ENCODE results near the gene PCGF3. TPM values are rescaled to one million over a fixed set of nuclear protein-coding genes. Genes with fewer than 3 reads are reported as not detected.
"Not testable (repeated sequence)": the region's sequence is repeated elsewhere in the genome, so short reads cannot be mapped to it uniquely, and the experiment has no call there.

PCGF3 gene
- polyA plus RNA-seq, 10 donors, result 39.9 to 81.1 (median 52.4) TPM

DNA sequence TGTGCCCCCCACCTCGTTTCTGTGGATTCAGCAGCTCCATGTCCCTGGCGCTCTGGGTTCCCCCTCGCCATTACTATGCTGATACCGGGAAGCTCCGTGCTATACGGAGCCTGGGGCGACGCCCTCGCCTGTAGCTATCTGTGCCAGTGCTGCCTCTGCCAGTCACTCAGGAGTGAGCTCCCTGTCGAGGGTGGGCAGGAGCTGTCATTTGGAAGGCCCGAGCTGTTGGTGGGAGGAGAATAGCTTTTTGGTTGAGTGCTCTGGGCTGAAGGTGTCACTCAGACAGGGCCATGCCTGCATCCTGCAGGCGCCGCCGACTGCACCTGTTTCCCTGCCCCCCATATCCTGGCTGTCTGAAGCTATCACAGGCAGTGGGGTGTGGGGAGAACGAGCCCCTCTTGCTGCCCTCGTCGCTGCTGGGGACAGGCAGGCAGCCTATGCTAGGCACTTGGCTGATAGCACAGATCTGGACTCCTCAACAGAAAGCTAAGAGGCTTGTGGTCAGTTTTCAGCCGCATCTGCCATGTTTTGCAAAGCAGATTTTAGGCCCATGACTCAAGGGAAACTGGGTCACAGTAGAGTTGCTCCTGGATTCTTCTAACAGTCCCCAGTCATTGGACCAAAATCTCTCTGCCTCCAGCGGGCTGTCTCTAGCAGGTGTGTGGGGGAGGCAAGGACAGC lies 88.4 kb downstream of the PCGF3 start:
- DNase-seq, result no peak

DNA sequence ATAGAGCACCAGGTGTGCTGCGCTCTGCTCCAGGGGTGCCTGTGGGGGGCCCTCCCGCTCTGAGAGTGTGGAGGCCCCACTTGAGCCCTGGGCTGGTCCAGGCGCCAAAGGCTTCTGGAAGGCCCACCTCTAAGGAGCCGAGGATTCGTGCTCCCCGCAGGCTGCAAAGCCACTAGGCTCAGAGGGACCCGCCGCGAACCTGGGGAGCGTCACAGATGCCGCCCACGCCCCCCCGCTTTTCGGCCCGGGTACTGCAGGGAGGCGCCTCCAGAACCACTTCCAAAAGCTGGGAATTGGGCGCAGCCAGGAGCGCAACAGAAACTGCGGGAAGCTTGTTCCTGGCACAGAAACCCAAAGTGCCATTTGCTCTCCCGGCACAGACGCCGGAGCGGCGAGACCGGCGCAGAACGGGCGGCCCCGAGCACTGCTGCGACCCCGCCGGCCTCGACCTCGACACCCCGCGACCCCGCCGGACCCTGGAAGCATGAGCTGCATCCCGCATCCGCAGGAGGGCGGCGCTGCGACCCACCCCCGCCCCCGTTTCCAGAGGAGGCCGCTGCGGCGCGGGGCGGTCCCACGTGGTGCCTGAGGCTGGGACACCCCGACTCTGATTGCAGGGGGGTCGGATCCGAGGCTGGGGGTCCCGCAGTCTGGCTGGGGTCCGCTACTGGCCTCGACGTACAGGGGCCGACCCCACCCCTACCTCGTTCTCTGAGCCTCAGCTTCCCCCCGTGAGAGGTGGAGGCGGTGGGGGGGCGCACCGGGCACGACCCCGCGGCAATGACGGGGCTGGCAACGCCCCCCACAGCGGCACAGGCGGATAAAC lies 89.5 kb downstream of the PCGF3 start:
- DNase-seq, result no peak

DNA sequence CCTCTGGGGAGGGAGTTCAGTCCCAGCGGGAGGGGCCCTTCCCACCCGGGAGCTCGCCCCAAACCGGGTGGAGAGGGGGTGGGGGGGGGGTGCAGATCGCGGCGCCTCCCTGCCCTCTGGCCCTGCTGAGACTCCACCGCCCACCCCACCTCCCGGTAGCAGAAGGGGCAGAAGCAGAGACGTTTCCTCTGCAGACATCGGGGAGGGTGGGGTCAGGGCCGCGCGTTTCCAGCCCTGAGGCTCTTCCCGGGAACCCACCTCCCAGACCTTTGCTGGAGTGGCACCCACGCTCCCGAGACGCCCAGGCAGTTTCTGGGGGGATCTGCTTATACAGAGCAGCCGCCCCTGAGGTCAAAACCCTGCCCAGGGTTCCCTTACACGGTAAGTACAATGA lies 90.1 kb downstream of the PCGF3 start:
- no peak for DNase-seq

DNA sequence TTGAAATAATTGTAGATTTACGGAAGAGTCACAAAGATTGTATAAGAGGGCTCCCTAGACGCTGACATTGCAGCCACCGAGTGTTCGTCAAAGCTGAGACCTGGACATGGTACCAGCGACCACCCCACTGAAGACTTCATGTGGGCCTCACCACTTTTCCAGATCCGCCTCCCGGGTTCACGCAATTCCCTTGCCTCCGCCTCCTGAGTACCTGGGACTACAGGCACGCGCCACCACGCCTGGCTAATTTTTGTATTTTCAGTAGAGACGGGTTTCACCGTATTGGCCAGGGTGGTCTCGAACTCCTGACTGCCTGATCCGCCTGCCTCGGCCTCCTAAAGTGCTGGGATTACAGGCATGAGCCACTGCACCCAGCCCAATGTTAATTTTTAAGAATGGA lies 90.6 kb downstream of the PCGF3 start:
- DNase-seq, result no peak

DNA sequence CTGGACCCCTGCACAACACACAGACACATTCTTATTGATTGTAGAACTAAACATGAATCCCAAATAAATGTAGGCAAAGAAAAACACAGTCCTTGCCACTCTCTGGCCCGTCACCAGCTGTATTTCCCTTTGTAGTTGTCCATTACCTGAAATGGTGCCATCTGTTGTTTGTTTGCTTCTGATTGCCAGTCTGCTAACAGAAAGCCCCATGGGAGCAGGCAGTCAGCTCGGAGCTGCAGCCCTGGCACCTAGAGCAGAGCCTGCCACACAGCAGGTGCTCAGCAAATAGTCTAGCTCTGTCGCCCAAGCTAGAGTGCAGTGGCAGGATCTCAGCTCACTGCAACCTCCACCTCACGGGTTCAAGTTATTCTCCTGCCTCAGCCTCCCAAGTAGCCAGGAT lies 91.4 kb downstream of the PCGF3 start:
- DNase-seq, result no peak

DNA sequence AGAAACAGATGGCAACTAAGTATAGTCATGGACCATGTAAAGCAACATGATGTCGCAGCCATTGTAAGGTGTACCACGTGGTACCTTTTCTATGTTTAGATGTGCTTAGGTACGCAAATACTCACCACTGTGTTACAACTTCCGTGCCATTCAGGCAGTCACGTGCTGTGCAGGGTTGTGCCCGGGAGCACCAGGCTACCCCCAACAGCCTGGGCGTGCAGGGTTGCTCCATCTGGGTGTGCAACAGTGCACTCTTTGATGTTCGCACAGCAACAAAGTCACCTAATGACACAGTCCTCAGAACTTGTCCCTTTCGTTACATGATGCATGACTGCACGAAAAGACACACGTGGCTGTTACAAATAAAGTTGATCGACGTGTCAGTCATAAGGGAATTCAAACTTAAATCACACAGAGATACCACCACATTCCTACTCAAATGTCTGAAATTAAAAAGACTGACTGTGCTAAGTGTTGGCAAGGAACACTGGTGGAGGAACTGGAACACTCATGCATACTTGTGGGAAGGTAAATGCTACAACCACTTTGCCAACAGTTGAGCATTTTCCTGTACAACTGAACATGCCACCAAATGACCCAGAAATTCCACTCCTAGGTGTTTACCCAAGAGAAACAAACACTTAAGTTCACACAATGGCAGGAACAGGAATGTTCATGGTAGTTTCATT lies 95.9 kb downstream of the PCGF3 start:
- DNase-seq, result no peak

DNA sequence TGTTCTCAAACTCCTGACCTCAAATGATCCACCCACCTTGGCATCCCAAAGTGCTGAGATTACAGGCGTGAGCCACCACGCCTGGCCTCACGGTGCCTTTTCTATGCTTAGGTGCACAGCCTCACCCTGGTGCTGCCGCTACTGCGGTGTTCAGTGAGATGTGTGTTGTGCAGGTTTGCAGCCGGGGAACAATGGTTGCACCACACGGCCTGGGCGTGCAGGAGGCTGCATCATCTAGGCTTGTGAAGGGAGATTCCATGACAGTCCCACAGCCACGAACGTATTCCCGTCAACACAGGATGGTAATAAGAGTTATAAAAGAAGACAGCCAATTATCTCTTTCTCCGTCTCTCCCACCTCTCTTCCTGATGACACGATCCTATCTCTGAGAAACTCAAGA lies 98.3 kb downstream of the PCGF3 start:
- DNase-seq, result no peak

DNA sequence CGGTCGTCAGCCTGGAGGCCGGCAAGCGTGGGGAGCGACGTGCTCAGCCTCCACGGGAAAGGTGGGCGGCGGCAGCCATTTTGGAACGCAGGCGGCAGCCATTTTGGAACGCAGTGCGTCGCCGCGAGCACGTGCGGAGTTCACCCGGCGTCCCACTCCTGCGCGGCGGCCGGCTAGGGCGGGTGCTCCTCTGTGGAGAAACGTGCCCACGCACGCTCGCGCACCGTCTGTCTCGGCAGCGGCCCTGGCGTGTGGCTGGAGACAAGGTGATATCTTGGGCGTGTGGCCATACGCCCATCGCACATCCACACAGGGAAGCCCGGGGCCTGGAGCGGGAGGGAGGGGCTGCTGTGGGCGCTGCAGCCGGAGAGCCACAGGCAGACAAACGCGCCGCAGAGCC lies 99.2 kb downstream of the PCGF3 start:
- no peak for DNase-seq

DNA sequence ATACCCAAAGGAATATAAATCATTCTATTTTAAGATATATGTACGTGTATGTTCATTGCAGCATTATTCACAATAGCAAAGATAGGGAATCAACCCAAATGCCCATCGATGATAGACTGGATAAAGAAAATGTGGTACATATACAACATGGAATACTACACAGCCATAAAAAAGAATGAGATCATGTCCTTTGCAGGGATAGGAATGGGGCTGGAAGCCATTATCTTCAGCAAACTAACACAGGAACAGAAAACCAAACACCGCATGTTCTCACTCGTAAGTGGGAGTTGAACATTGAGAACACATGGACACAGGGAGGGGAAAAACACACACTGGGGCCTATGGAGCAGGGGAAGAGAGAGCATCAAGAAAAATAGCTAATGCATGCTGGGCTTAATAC lies 101.3 kb downstream of the PCGF3 start:
- not testable (repeated sequence) for DNase-seq

DNA sequence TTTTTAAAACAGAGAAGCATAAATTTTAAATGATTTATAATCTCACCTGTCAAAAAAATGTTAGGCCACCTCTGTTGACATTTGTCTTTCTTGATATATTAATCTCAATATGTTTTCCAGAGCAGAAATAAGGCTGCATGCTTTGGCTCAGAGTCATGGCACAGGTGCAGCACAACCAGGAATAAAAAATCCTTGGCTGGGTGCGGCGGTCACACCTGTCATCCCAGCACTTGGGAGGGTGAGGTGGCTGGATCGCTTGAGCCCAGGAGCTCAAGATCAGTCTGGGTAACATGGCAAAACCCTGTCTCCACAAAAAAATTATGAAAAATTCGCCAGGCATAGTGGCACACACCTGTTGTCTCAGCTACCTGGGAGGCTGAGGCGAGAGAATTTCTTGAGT lies 102.2 kb downstream of the PCGF3 start:
- DNase-seq, result no peak

DNA sequence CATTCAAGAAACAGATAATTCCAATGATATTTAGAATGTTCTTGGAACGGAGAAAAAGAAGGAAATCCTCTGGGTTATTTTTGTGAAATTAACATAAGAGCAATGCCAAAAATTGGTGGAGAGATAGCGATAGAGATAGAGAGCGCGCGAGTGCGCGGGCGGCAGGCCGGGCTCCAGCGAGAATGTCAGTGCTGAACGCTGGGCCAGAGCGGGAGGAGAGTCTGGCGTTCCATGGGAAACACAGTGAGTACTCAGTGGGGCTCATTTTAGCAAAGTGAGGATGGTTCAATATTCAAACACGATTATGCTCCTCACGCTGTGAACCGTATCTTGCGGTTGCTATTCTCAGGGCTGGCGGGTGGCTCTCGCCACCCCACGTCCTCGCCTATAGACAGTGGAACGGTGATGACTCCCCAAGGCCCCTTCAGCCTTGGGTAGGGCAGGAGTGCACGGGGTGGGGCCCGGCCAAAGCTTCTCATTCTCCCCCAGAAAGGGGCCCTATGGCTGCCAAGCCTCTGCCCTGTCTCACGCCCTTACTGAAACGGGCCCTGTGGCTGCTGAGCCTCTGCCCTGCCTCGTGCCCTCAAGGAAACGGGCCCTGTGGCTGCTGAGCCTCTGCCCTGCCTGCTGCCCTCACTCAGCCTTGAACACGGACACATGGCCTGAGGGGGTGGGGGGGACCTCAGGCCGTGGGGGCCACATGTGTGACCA lies 103.4 kb downstream of the PCGF3 start:
- no peak for DNase-seq

DNA sequence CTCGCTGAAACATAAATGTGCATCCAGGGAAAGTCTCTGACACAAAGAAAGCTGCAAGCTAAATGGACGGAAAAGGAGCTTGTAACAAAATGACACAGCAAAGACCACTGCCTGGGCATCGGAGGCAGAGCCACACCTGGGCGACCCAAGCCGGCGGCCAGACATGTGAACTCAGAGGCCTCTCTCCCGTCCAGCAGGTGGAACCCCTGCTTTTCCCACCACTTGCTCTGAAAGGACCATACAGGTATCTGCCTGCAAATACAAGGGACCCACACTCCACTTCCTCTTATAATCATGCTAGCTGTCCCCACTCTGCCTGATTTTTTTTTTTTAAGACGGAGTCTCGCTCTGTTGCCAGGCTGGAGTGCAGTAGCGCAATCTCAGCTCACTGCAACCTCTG lies 108.3 kb downstream of the PCGF3 start:
- DNase-seq, result no peak

DNA sequence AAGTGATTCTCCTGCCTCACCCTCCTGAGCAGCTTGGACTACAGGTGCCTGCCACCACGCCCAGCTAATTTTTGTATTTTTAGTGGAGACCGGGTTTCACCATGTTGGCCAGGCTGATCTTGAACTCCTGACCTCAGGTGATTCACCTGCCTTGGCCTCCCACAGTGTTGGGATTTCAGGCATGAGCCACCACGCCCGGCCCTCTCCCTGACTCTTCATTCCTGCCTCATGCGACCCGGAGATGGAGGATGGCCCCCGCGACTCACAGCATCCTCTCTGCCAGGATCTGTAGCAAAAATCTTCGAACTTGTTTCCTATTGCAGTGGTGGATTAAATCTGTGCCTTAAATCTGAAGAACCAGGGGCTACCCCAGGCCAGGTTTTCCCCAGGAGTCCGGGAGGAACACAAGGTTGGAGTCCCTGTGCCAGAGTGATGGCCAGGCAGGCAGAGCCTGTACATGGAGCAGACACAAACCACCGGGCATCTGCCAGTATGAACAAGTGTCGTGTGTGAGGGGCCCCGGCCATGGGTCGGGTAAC lies 108.7 kb downstream of the PCGF3 start:
- no peak for DNase-seq

DNA sequence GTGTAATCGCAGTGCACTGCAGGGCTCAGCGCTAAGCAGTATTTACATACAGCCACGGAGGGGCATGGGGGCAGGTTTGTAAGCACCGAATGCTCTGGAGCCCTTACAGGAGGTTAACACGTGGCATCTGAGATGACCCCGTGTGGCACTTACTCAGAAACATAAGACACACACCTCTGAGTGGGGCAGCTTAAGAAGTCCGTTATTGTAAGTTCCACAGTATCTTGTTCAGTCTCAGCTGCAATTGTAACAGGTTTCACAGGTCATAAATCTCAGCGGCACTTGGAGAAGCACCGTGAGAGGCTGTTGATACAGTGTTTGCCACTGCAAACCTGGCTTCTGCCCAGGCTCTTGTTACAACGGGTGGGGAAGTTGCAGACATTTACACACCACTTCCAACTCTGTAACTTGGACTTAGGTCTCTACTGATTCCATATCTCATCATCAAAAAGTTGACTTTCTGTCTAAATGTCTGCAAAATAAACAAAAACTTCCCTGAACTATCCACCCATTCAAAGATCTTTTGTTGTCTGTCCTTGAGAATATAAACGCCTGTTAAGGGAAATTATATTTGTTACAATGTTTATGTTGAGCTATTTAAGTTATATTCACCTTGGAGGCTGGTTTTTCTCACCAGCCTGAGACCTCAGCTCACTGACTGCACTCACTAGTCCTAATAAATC lies 110.0 kb downstream of the PCGF3 start:
- DNase-seq, result no peak

DNA sequence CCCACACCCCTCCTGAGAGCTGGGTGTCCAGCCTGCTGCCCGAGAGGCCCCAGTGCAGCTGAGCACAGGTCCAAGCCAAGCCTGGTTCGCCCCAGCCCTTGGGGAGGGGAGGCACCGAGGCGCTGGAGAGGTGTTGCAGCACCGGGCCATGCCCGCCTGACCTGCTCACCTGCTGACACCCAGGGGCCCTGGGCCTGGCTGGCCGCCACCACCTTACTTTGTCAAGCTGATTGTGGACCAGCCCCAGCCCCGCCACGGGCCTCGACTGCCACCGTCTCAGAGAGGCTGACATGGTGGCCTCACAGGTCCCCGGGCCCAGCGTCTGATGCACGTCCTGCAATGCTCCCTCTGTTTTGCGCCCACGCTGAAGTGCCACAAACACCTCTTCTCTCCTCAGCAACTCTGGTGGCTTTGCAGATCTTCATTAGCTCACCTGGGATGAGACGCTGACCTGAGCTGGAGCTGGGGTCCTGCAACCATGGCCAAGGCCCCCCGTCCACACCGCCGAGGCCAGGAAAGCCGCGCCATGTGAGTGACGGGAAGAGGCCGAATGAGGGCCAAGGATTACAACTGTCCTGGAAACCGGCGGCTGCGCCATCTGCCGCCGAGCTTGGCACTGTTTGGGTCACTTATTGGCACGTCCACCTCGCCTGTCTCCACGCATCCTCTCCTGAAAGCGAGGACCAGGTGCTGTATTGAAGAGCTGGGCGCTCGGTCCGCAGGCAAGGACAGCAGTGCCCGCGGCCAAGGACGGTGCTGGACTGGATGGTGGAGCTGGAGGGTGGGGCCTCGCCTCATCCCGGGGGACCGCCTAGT lies 112.7 kb downstream of the PCGF3 start:
- no peak for DNase-seq

DNA sequence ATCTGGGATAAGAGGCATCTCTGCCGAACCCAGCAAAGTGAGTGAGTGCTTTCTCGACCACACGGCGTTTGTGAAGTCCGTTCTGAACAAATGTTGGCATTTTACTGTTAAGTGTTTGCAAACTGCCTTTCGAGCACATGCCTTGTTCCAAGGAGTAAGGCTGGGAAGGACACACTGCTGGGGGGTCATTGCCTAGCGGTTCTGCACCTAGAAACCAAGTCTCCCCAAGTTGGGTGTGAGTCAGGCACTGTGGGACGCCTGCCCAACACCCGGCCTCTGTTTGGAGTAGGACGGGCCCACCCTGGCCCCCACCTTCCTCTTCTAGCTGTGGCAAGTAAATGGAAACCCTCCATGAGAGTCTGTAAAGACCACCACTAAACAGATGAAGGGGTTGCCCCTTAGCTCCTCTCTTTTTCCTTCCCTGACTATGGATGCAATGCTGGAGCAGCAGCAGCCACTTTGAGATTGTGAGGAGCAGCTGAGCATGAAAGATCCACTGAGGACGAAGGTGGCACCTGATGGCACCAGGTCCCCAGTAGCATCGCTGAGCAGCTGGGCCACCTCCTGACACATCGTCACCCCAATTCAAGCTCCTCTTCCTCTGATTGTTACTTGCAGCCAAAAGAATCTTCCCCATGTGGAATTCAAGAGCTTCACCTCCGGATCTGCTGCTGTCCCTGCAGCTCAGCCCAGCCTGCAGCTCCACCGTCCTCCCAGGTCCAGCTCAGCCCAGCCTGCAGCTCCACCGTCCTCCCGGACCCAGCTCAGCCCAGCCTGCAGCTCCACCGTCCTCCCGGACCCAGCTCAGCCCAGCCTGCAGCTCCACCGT lies 114.0 kb downstream of the PCGF3 start:
- DNase-seq, result no peak

All from muscle of back (tissue), 11 donors.